Osteocyte (in vitro differentiated cells): ENCODE measurements around the gene ALG11. TPM values are rescaled to one million over a fixed set of nuclear protein-coding genes. Genes with fewer than 3 reads are reported as not detected.
"Not testable (repeated sequence)": the region's sequence is repeated elsewhere in the genome, so short reads cannot be mapped to it uniquely, and the experiment has no call there.

ENCODE experiments used
- DNase-seq: peaks from one replicate; pipeline ENCODE4 v3.0.0; 2021; ENCODE audit warnings: mixed read lengths; ENCODE audit not compliant: unreplicated experiment; ENCODE audit errors: extremely low spot score
- H3K27ac Mint-ChIP-seq: one replicate; pipeline ENCODE4 v1.8.0; 2021; ENCODE audit warnings: mild to moderate bottlenecking, mixed read lengths; ENCODE audit not compliant: unreplicated experiment
- H3K27me3 Mint-ChIP-seq: one replicate; pipeline ENCODE4 v1.8.0; 2021; ENCODE audit warnings: mixed read lengths; ENCODE audit not compliant: unreplicated experiment
- H3K36me3 Mint-ChIP-seq: one replicate; pipeline ENCODE4 v1.8.0; 2021; ENCODE audit warnings: mixed read lengths; ENCODE audit not compliant: unreplicated experiment
- H3K4me1 Mint-ChIP-seq: one replicate; pipeline ENCODE4 v1.8.0; 2021; ENCODE audit warnings: mixed read lengths; ENCODE audit not compliant: unreplicated experiment
- H3K4me3 Mint-ChIP-seq: one replicate; pipeline ENCODE4 v1.8.0; 2021; ENCODE audit warnings: mild to moderate bottlenecking, moderate library complexity, mixed read lengths; ENCODE audit not compliant: unreplicated experiment
- H3K9me3 Mint-ChIP-seq: one replicate; pipeline ENCODE4 v1.8.0; 2021; ENCODE audit warnings: mixed read lengths; ENCODE audit not compliant: unreplicated experiment
- total RNA-seq: library from RNA; stranded (reverse); gene quantifications from 2 replicates; pipeline ENCODE4 v1.2.1, GENCODE V29; 2021
- TF ChIP-seq, protein P1 (sequence below): fragments of 200-600 bp; sonication (generic); IDR thresholded peaks from 2 replicates; pipeline ENCODE4 v1.5.0; 2021; ENCODE audit warnings: antibody characterized with exemption, mild to moderate bottlenecking, moderate library complexity

Gene ALG11
- total RNA-seq, 1 donor from 2014 or later: 41.9 TPM

DNA sequence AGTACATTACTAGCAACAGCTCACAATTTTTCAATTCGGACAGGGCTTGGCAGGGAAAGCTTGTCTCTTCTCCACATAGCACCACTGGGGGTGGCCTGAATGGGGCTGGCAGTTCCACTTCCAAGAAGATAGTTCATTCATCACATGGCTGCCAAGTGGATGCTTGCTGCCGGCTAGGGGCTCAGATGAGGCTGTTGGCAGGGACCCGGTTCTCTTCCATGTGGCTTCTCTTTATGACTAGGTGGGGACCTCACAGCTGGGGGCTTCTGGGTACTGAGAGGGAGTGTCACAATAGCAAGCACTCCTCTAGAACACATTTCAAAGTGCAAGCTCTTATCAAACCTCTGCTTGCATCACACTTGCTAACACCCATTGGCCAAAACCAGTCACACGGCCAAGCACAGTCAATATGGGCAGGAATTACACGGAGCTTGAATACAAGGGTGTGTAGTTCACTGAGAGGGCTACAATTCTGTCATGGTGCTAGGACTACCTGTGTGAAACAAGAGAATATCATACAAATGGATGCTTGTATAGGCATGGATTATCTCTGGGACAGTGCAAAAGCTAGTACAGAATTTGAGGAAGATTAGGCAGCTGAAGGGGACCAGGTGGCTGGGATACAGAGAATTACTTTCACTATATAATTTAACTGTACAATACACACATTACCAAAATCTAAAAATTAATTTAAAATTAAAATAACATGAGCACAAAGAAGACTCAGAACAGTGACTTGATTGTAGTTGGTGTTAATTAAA, 33.2 kb upstream of the ALG11 start:
- TF ChIP-seq, protein P1, sequence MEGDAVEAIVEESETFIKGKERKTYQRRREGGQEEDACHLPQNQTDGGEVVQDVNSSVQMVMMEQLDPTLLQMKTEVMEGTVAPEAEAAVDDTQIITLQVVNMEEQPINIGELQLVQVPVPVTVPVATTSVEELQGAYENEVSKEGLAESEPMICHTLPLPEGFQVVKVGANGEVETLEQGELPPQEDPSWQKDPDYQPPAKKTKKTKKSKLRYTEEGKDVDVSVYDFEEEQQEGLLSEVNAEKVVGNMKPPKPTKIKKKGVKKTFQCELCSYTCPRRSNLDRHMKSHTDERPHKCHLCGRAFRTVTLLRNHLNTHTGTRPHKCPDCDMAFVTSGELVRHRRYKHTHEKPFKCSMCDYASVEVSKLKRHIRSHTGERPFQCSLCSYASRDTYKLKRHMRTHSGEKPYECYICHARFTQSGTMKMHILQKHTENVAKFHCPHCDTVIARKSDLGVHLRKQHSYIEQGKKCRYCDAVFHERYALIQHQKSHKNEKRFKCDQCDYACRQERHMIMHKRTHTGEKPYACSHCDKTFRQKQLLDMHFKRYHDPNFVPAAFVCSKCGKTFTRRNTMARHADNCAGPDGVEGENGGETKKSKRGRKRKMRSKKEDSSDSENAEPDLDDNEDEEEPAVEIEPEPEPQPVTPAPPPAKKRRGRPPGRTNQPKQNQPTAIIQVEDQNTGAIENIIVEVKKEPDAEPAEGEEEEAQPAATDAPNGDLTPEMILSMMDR: no peak
- Mint-ChIP-seq H3K27me3 (no peaks in the 10 kb centered on the region), H3K4me1 (peaks cover 10% of the 10 kb centered on the region), H3K36me3 (no peaks in the 10 kb centered on the region), H3K27ac (no peak overlapping the region), H3K4me3 (no peak overlapping the region), H3K9me3 (peaks cover under 1% of the 10 kb centered on the region)
- peak; percentile 63 for DNase-seq

DNA sequence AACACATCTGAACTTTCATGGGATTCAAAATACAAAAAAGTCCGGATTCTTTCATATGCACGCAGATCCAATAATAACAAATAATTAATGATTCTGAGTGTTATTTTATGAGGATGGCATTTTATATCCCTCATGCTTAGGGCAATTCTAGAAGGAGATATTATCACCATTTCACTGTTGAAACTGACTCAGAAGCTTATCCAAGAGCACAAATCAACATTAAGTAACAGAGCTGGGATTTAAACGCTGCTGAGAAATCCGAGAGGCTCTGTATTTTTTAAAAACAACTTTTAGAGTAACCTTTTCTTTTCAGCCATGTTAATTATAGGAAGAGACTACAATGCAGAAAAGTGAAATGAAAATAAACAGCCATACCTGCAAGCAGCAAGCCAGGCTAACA, 31.3 kb upstream of the ALG11 start:
- Mint-ChIP-seq H3K36me3 (no peaks in the 10 kb centered on the region), H3K4me3 (no peak overlapping the region), H3K27ac (peak overlapping the region; percentile 14)

DNA sequence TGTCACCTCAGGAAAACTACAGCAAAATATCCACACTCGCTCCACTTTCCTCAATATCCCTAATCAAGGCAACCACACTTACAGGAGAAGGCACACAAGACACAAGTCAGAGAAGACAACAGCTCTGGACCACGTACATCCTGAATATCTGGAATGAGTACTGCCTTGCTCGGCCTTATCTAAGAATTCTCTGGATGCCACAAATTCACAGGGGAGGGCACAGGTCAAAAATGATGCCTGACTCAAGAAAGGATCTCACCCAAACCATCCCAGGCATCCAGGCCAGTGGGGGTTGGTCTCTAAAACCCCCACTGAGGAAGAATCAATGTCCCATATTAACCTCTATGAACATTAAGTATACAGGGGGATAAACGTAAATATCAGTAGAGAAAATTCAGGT, 30.8 kb upstream of the ALG11 start:
- H3K4me1 Mint-ChIP-seq: peaks cover 10% of the 10 kb centered on the region
- peaks cover 7% of the 10 kb centered on the region for H3K9me3 Mint-ChIP-seq
- TF ChIP-seq, protein P1: no peak
- peaks cover 9% of the 10 kb centered on the region for H3K27me3 Mint-ChIP-seq
- no peak for DNase-seq
- no peaks in the 10 kb centered on the region for H3K36me3 Mint-ChIP-seq
- H3K4me3 Mint-ChIP-seq: no peak overlapping the region
- H3K27ac Mint-ChIP-seq: no peak overlapping the region

More for the DNA sequence above, 31.3 kb upstream of the ALG11 start:
- TF ChIP-seq, protein P1: no peak
- peaks cover 7% of the 10 kb centered on the region for H3K9me3 Mint-ChIP-seq
- peaks cover 10% of the 10 kb centered on the region for H3K4me1 Mint-ChIP-seq
- no peak for DNase-seq
- H3K27me3 Mint-ChIP-seq: peaks cover 6% of the 10 kb centered on the region

DNA sequence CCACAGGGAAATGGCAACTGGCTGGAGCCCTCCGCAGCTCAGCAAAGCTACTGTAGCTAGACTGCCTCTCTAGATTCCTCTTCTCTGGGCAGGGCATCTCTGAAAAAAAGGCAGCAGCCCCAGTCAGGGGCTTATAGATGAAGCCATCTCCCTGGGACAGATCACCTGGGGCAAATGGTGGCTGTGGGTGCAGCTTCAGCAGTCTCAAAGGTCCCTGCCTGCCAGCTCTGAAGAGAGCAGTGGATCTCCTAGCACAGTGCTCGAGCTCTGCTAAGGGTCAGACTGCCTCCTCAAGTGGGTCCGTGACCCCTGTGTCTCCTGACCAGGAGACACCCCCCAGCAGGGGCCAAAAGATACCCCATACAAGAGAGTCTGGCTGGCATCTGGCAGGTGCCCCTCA, 28.9 kb upstream of the ALG11 start:
- not testable (repeated sequence) for DNase-seq, H3K9me3 Mint-ChIP-seq, H3K36me3 Mint-ChIP-seq, H3K27ac Mint-ChIP-seq, H3K4me3 Mint-ChIP-seq
- Mint-ChIP-seq H3K4me1 (peaks cover 10% of the 10 kb centered on the region), H3K27me3 (peaks cover 13% of the 10 kb centered on the region)

DNA sequence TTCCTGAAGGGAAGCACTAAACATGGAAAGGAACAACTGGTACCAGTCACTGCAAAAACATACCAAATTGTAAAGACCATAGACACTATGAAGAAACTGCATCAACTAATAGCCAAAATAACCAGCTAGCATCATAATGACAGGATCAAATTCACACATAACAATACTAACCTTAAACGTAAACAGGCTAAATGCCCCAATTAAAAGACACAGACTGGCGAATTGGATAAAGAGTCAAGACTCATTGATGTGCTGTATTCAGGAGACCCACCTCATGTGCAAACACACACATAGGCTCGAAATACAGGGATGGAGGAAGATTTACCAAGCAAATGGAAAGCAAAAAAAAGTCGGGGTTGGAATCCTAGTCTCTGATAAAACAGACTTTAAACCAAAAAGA, 27.3 kb upstream of the ALG11 start:
- H3K36me3 Mint-ChIP-seq, DNase-seq, H3K9me3 Mint-ChIP-seq, H3K4me3 Mint-ChIP-seq, H3K27ac Mint-ChIP-seq: not testable (repeated sequence)
- Mint-ChIP-seq H3K4me1 (peaks cover 10% of the 10 kb centered on the region), H3K27me3 (peaks cover 13% of the 10 kb centered on the region)

DNA sequence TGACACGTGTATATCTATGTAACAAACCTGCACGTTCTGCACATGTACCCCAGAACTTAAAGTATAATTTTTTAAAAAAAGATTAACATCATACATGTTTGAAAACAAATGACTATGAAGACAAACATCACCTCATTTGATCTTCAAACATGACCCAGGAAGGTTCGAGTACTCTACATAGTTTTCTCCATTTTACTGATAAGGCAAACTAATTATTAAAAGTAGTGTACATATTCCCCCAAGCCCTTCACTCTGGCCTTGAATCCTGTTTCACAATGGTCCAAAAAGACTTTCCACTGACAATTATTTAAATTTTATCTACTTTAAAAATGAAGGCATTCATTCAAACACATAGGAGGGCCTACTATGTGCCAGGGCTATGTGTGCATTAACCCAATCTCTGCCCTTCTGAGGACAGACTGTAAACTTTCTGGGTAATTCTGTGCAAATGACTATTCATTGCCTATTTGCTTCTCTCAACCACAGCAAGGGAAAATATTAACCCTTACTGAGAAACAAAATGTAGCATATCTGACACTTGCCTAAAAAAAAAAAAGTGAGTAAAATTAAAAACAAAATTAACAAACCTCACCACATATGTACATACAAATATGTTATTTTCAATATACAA, 23.1 kb upstream of the ALG11 start:
- no peak for DNase-seq
- Mint-ChIP-seq H3K27me3 (peaks cover 13% of the 10 kb centered on the region), H3K4me3 (no peak overlapping the region), H3K27ac (no peak overlapping the region), H3K36me3 (no peaks in the 10 kb centered on the region), H3K9me3 (peaks cover 5% of the 10 kb centered on the region), H3K4me1 (no peaks in the 10 kb centered on the region)
- TF ChIP-seq, protein P1: no peak
